HG03095 (cell line): ENCODE measurements around the gene TSPAN15.

ENCODE experiments used
- ATAC-seq: cut with Tn5 transposase; IDR thresholded peaks from one replicate; pipeline ENCODE4 v1.9.1; 2021; ENCODE audit warnings: moderate library complexity; ENCODE audit not compliant: unreplicated experiment

Gene TSPAN15

DNA sequence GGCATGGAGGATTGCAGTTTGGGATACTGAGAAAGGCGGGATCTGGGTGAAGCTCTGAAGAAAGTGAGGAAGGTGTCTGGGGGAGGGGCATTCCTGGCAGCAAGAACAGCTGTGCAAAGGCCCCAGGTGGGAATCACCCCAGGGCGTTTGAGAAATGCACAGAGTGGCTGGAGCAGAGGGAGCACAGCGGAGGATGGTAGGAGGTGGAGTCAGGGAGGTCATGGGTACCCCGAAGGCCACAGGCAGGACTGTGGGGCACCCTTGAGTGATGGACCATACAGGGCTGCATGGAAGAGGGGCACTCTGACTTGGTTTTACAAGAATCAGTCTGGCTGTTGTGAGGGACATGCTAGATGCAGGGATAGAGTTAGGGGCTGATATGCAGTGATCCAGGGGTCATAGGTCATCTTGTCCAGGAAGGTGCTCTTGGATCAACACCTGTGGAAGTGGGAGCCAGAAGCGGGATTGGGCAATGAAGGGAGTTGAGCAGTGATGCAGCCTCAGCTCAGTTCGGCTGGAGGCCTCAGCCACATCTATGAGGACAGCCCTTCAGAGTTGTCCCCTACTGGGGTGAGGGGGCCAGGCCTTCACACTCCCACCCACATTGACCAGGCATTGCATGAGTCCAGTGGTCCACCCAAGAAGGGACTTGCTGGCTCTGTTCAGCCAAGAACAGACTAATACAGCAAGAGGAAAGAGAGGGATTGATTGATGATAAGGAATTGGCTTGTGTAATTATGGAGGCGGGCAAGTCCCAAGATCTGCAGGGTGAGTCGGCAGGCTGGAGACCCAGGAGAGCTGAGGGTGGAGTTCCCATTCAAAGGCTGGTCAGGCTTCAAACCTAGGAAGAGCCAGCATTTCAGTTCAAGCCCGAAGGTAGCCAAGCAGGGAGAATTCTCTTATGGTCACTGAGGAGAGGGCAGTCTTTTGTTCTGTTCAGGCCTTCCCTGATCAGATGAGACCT lies 48.7 kb downstream of the TSPAN15 start:
- ATAC-seq: no peak

- ATAC-seq: no peak
Measured at GRCh38 chr10:69500864-69501468, 49.7 kb downstream of the TSPAN15 start.

GRCh38 chr10:69501657-69502056 lies 50.4 kb downstream of the TSPAN15 start:
- ATAC-seq: no peak

DNA sequence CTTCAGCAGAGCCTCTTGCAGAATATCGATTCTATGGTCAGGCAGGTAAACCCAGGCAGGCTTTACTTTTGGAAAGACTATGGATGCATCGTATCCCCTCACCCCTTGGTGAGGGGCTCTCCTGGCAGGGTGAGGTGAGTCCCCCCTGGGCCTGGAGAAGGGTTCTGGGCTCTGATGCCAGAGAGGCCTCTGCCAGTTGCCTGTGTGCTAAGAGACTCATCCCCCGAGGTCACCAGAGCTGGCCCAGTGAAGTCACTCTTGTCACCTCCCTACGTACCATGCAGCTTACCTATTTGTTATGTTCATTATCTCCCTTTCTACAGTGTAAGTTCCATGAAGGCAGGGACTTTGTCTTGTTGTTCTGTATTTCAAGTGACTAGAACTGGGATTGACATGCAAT lies 51.3 kb downstream of the TSPAN15 start:
- no peak for ATAC-seq

DNA sequence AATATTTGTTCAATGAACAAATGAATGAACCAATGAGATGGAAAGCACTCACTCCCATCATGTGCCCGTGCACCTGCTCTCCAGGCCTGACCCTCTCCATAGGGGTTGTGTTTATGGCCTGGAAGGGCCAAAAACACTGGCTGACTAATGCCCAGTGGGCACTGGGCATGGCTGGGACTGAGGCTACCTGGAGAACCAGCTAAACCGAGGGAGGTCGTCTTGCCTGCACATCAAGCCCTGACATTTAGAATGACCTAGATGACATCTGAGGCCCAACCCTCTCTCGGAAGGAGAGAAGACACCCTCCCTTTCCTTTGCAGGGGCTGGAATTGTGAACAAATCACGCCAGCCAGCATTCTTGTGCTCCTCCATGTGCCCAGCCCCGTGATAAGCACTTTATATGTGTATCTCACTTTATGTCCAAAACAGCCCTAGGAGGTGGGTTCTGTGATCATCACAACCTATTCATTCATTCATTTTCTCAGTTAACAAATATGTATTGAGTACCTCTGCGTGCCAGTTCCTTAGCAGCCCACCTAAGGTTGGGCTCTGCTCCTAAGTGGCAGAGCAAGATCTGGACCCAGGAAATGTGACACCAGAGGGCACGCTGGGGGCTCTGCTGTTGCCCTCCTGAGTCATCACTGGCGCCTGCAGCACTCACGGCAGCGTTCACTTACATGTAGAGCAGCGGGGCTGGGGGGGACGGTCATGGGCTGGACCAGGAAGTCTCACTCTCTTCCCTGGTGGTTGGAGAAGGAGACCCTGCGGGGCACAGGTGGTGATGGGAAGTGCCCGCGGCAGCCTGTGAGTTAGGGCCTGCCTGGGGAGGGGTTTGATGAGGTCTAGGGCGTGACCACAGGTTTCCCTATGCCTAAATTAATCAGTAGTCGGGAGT lies 52.0 kb downstream of the TSPAN15 start:
- no peak for ATAC-seq

GRCh38 chr10:69503896-69504265 lies 52.6 kb downstream of the TSPAN15 start:
- ATAC-seq: no peak

DNA sequence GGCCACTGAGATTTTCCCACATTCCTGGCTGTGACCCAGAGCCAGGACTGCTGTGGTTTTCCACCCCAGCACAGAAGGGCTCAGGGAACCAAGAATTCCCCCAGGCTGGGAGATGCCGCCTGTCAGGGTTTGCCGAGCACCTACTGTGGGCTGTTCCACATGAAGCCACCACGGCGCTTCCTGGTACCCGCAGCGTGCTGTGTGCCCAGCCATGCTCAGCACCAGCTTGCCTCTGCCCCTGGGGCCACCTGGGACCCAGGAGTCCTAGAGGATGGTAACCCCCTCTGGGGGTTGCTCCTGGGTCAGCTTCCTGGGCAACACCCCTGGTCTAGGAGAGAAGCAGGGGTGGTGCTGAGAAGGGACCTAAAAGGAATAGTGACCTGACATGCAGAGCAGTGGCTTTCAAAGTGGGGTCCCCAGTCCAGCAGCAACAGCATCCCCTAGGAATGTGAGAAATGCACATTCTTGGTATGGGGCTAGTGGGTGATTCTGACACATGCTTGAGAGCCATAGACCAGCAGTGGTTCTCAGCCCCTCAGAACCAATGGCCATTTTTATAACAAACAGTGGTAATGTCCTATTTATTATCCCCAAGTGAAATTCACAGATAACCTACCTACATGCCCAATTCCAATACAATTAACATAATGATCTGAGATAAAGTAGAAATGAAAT lies 53.4 kb downstream of the TSPAN15 start:
- ATAC-seq: no peak

DNA sequence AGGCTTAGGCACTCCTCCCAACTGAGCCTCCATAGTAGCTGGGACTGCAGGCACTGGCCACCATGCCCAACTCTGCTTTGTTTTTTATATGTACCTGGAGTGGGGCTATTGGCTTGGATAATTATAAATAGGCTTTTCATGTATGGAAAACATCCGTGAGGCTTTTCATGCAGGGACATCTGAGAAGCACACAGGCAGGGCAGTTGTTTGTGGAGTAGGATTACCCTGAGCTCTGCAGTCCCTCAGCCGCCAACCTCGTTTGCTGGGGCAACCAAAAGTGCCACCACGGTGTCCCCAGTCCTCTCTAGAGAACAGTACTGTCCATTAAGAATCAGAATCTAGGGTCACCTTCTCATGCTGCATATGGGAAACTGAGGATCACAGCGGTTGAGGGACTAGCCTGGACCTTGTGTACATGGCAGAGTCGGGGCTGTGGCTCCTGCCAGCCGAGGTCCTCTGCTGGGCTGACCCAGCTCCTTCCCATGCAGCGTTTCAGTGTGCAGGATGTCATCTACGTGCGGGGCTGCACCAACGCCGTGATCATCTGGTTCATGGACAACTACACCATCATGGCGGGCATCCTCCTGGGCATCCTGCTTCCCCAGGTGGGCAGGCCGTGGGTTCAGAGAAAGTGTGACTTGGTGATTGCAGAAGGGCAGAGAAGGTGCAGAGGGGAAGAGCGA lies 54.5 kb downstream of the TSPAN15 start:
- no peak for ATAC-seq

DNA sequence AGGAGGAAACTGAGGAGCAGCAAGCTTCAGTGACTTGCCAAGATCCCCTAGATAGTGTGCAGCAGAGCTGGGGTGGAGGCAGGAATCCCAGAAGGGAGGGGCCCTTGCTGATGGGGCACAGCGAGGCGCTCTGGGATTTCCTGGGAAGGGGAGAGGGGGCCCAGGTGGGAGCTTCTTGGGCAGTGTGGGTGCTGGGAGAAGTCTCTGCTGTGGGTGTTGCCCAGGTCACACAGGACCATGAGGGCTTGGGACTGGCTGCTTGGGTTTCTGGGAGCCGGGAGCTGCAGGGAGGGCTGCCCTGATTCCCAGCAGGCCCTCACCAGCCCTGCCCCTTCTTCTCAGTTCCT lies 55.2 kb downstream of the TSPAN15 start:
- no peak for ATAC-seq

- ATAC-seq: no peak
Measured at GRCh38 chr10:69506834-69507713, 55.8 kb downstream of the TSPAN15 start.

GRCh38 chr10:69508738-69509340 lies 57.6 kb downstream of the TSPAN15 start:
- no peak for ATAC-seq

DNA sequence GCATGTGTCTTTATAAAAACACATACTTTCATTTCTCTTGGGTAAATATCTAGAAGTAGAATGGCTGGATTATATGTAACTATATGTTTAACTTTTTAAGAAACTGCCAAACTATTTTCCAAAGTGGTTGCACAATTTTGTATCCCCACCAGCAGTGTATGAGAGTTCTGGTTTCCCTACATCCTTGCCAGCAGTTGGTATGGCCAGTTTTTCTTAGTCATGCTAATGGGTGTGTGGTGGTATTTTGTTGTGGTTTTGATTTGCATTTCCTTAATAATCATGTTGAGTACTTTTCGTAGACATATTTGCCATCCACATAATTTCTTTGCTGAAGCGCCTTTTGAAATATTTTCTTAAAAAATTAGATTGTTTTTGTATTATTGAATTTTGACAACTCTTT lies 61.6 kb downstream of the TSPAN15 start:
- ATAC-seq: no peak

DNA sequence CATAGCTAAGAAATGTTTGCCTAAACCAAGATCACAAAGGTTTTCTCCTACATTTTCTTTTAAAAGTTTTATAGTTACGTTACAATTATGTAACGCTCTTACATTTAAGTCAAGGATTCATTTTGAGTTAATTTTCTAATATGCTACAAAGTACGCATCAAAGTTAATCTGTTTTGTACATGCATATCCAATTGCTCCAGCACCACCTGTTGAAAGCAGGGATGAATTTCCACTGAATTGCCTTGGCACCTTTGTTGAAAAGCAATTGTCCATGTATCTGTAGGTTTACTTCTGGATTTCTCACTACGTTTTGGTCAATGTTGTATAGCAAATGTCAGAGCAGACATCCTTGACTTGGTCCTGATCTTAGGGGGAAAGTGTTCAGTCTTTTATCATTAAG lies 62.4 kb downstream of the TSPAN15 start:
- ATAC-seq: no peak

- ATAC-seq: no peak
Measured at GRCh38 chr10:69515699-69516259, 64.5 kb downstream of the TSPAN15 start.

DNA sequence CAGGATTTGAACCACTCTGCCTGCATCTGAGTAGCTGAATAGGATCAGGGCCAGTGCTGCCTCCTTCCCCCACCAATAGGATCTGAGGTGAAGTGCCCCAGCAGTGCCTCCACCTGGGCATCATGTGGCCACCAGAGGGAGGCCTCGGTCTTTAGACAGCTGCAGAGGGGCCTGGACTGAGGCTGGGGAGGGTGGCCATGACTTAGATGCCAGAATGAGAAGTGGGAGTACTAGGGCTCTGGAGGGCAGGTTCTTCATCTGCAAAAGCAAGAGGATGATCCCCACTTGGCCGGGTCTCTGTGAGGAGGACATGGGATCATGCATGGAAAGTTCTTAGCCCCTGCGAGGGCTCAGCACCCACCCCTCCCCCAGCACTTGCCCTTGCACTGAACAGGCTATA lies 65.1 kb downstream of the TSPAN15 start:
- ATAC-seq: no peak

DNA sequence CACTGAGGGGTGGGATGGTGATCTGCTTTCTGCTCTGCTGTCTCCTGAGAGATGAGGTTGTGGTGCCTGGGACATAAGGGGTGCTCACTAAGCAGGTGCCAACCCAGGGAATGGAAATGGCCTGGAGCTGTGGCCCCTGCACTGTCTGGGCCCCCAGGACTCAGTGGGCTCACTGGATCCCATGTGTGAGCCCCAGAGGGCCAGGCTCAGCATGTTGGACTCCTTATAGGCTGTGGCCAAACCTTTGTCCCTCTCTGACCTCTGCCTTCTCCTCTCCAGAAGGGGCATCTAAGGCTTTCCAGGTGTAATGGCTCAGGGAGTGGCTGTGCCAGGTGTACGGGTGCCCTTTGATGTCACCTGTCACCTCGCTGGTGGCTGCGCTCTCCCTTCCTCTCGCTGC lies 65.5 kb downstream of the TSPAN15 start:
- no peak for ATAC-seq

- no peak for ATAC-seq
Measured at GRCh38 chr10:69517271-69517848, 66.1 kb downstream of the TSPAN15 start.

DNA sequence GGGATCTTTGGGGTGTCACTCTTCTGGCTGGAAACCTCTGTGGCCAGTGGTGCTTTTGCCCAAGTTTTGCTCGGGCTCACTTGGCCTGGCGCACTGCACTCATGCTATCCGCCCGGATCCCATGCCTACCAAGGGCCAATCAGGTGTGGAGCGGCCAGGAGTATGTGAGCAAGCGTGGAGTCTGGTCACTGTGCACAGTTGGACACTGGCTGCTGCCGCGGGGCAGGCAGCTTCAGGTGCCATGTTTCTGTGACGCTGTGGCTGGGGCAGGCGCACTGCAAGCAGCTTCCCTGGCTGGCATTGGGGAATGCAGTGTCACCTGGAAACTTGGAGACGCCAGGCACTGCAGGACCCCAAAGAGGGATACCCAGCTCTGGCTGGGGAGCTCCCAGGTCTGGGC lies 76.7 kb downstream of the TSPAN15 start:
- ATAC-seq: no peak
